HS-27A (cell line): Measurements from ENCODE around the gene ERP27.

ENCODE experiments used
- DNase-seq: peaks from one replicate; pipeline ENCODE4 v3.0.0-alpha.2; 2012; ENCODE audit warnings: low read depth, missing footprints

Gene ERP27

DNA sequence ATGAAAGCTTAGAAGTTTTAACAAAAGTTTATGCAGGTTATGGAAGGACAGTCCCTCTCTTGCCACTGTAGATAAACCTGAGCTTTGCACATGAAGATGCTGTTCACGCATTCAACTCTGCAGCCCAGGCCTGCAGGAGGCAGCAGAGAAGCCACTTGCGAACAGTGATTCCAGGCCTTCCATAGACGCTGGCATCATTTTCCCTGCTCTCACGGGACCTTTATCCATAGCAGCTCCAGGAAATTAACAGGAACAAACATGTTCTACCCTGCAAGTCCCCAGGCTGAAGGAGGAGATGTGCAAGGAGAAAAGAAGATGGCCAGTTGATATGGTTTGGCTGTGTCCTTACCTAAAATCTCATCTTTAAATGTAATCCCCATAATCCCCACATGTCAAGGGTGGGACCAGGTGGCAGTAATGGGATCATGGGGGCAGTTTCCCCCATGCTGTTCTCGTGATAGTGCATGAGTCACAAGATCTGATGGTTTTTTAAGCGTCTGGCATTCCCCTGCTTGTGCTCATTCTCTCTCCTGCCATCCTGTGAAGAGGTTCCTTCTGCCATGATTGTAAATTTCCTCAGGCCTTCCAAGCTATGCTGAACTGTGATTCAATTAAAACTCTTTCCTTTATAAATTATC is 2.0 kb downstream of the ERP27 start:
- DNase-seq: no peak

DNA sequence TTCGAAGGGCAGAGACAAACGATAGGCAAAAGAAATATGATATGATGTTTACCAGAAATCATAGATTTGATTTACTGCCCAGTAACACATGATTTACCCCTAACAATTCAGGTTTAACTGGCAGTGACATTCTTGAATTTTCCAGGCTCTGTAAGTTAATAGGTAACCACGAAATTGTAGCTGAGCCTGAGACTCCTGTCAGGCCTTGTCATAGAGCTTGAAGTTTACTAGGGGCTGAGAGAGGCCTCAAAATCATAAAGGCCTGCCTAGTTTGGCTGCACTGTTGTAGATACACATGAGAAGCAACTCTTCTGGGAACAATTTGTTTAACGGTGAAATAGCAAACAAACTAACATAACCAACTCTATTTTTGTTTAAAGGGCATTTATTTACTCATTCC is 3.3 kb downstream of the ERP27 start:
- no peak for DNase-seq

DNA sequence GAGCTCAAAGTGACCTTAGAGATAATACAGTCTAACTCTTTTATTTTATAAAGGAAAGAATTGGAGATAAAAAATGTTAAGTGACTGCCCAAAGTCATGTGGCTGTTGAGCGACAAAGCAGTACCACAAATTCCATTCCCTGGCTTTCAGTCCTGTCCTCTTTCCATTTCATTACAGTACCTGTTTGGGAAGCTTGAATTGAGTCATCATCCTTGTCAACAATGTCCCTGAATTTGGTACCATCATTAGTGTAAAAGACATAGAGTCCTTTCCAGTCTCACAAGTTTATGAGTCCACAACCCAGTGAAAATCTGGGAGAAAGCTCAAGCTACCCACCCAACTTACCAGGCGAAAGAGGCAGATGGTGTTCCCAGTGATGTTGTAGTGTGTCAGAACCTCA is 3.8 kb downstream of the ERP27 start:
- no peak for DNase-seq

DNA sequence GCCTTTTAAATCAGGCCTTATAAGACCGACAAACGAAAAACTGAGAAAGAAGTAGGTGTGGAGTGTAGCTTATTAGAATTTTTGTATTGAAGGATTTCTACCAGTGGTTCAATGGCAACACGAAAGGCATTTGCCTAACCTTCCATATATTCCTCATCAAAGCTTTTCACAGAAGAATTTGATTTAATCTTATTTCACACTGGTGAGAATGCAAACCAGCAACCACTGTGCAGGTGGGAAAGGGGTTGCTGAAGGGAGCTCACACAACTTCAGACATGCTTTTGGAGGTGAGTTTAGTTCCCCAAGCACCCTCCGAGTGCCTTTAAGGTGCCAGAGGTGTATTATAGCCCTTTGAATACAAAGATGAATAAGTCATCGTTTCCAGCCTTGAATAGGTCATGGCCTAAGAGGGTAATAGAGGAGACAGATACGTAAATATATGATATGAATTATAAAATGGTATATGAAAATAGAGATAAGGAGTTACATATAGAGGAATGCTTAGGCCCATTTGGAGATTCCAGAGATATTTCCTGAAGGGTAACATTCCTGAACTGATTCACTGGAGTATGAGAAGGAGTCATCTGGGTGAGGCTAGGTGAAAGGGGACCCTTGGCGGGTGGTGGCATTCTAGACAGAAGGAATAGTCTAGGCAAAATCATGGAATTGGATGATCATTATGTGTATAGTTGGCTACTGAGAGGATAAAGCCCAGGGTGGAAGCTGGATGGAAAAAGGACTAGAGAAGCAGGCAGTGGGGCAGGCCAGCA is 6.4 kb downstream of the ERP27 start:
- DNase-seq: no peak

DNA sequence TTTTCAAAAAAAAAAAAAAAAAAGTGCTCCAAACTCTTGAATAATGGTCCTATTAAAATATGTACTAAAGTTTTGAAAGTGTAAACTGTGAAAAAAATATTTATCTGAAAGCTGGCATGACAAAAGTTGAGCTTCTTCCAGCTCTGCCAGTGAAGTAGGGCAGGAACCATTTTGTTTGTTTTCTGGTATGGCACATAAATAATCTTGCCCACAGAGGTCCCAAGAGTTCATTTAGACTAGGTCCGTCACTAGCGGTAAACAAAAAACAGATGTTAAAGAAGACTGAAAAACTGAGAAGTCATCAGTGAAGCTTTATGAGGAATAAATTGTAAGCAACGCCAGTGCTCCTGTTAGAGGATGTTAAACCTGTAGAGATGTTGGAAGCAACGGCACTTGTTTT is 7.0 kb downstream of the ERP27 start:
- no peak for DNase-seq

DNA sequence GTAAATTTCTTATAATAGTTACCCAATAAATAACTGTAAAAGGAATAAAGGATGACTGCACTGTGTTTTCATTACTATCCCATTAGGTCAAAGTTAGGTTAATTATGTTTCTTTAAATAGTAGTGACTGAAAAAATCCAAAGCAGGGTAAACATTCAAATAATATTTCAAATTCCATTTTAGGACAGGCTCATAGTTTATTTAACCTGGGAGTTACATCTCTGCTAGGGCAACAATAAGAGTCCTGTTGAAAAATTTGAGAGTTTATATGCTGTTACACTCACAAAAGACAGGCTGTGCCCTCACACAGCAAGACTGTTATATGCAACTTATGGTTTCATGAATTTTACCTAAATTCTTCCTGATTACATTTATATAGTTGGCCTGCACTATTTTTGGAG is 8.0 kb downstream of the ERP27 start:
- DNase-seq: no peak

DNA sequence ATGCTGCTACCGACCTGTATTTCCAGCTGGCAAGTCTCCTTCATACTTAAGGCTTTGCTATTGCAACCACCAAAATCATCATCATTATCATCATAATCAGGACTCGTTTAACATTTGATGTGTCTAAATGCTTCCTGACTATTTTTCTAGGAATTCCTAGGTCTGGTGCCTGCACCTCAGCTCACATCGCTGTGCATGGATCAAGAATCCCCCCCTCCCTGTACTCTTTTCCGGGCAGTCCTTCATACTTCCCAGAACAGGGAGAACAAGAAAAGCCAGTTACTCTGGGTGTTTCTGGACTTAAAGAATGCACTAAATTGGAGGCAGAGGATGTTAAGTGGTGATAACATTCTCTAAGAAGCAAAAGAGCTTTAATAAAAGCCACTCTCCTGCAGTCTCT is 9.4 kb downstream of the ERP27 start:
- no peak for DNase-seq

DNA sequence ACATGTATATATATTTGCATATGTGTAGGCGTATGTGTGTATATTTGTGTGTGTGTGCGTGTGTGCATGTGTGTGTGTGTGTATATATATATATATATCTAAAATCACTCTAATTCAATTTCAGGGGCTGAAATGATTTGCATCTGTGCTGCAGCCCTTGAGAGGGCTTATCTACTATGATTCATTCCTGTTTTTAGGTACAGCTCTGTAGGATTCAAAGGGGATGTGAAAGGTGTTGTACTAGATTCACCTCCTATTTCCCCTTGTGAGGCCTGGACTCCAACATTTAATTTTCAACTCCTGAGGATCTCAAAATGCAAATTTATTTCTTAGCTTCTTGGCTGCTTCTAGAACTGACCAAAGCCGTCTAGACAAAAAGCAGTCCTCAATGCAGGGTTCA is 11.1 kb downstream of the ERP27 start:
- DNase-seq: no peak

DNA sequence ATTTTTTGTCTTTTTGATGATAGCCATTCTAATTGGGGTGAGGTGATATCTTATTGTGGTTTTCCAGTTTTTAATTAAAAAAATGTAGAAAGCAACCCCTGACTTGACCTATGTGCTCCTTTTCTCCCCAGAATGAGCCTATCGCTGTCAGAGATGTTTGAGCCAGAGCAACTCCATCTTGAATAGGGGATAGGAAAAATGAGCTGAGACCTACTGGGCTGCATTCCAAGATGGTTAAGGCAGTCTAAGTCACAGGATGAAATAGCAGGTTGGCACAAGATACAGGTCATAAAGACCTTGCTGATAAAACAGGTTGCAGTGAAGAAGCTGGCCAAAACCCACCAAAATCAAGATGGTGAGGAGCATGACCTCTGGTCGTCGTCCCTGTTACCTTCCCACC is 13.8 kb downstream of the ERP27 start:
- DNase-seq: no peak

DNA sequence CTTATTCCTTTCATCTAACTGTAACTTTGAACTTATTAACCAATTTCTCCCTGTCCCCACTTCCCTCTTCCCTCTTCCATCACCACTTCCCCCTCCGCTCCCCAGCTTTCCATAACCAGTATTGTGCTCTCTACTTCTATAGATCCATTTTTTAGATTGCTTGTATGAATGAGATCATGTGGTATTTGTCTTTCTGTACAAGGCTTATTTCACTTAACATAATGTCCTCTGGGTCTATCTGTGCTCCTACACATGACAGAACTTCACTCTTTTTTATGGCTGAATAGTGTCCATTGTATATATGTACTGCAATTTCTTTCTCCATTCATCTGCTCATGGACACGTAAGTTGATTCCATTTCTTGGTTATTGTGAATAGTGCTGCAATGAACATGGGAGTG is 14.4 kb downstream of the ERP27 start:
- DNase-seq: no peak

DNA sequence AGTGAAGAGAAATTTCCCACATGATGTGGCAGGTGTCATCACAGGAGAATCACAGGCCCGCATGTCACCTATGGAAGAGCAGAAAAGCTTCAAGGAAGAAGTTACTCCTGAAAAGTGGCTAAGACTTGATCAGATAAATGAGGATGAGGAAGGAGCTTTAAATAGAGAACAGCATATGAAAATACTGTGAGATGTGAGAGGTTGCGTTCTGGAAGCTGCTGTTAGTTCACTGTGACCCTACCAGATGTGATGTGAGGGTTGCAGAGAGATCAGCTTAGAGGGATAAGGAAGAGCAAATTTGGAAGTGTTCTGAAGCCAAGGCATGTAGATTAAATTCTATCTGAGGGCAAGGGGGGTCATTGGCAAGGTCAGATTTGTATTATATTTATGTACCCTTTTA is 17.1 kb downstream of the ERP27 start:
- no peak for DNase-seq

DNA sequence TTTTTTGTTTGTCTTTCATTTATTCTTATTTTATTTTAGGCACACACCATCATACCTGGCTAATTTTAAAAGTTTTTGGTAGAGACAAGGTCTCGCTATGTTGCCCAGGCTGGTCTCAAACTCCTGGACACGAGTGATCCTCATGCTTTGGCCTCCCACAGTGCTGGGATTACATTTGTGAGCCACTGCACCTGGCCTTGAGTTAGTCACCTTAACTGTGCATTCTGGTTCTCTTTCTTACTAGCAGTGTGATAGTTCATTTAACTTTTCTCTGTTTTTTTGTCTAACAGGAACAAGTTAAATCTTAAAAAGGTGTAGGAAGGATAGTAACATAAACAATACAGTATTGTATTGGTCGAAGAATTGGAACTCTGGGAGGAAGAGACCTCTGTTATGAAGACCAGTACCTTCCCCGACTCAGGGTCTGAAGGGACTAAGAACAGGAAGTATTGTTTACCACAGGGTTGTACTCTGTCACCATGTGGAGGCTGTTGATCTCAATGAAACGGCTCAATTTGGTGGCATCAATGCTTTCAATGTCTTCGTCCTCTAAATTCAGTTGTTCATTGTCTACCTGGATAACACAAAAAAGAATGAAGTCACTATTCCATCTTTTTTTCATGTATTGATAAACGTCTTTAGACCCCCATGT is 17.7 kb downstream of the ERP27 start:
- DNase-seq: no peak

DNA sequence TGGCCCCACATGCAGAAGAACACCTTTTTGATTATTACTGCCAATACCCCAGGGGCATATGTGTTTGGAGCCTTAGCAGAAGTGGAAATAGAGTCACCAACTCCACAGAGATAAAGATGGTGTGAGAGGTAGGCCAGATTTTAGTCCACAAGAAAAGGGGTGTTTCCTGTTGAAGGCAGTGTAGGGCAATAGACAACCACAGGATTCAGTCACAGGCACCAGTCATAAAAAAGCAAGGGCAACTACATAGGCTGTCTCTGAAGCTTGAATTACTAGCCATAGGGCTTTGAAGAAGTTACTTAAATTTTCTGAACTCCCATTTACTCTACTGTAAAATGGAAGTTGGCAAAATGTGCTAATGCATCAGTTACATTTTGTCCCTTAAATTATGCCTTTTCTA is 18.9 kb downstream of the ERP27 start:
- DNase-seq: no peak

DNA sequence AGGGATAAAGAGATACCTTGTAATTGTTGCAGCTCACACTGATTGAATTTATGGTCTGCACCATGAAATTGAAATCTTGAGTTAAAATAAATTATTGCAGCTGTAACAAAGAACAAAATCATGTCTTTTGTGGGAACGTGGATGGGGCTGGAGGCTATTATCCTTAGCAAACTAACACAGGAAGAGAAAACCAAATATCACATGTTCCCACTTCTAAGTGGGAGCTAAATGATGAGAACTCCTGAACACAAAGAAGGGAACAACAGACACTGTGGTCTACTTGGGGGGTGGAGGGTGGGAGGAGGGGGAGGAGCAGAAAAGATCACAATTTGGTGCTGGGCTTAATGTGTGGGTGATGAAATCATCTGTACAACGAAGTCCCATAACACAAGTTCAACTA is 22.6 kb downstream of the ERP27 start:
- no peak for DNase-seq

DNA sequence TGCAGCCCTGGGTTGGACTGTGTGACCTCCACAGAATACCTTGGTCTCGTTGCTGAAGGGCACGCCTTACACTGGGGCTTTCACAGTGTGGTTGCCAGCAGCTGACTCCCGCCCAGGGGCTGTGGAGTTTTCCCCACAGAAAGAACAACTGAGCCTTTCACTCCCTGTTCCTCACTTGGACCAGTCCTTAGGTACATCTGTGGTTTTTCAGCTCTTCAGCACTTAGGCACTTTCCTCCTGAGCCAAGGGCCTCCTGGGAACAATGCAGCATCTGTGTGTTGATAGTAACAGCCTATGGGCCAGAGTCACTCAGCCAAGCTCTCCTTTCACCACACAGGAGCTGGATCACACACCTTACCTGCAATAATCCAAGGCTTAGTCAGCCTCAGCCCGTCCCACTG is 25.0 kb downstream of the ERP27 start:
- DNase-seq: no peak

DNA sequence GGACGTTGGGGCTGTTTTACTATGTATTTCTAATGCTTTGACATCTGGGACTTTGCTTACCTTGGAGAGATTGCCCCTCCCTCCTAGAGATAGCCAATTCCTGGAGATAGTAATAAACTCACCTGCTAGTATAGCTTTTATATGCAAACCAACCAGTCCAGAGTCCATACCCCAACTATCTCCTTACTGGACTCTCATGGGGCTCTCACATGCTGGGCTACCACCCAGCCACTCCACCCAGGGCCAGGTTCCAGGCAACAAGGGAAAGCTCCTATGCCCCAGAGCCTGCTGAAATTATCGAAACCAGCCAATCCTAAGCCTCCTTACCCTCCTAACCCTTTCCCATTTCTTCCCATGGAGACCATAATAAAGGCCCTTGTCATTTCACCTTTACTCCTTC is 27.2 kb downstream of the ERP27 start:
- no peak for DNase-seq

DNA sequence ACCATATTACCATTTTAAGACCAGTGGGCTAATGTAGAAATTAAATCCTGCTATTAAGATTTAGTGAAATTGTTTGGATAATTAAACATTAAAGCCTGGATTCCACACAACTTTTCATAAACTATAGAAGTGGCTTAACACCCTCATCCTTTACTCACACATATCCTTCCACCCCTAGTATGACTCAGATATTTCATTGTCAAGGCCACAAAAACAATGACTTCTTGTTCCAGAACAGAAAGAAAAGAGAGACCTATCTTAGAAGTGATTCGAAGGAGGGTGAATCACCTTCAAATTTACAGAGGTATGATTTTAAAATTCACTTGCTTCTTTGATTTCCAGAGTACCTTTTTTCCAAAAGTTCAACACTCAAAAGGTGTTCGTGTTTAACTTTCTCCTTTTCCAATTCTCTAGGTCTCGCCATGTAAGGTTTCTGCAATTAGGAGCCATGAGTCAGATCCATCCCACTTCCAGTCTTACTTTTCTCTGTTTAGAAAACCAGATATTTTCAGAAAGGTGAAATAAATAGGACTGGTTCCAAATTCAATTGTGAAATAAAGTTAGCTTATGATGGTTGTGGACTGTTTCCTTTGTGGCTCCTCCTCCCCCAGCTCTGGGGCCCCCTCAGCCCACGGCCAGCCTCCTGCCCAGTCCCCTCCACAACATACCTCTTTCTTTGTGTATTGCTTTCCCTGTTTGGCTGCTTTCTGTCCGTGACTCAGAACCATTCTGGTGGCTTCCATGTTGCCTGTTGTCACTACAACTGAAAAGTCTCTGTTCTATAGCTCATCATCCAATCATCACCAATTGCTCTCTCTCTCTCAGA is 28.0 kb downstream of the ERP27 start:
- DNase-seq: no peak

DNA sequence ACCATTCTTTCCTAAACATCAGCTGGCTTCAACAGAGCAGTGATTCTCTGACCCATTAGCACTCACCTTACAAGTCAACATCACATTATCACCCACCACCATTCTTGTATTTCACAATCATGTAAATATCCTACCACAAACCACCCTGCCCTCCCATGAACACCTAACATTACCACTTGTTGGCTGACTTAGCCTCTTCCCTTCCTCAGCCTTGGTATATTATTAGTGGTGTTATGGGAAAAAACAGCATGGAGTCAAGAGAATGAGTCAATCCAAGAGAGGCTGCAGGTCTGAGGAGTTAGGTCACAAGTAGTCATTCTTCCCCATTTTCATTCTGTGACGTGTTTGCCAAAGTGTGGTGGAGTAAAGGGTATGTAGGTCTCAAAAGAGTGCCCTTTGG is 30.4 kb downstream of the ERP27 start:
- DNase-seq: no peak

DNA sequence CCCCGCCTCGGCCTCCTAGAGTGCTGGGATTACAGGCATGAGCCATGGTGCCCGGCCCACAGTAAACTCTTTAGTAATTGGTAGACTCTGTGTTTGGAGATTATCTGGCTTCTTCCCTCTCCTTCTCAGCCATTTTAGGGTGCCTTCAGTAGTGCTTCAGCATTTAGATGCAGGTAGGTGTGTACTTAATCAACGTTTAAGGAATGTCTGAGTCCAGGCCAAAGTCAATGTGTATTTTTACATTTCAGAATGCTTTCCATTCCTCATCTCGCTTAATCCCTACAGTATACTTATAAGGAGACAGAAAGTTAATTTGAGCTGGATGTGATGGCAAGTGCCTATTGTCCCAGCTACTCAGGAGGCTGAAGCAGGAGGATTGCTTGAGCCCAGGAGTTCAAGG is 32.2 kb downstream of the ERP27 start:
- no peak for DNase-seq

DNA sequence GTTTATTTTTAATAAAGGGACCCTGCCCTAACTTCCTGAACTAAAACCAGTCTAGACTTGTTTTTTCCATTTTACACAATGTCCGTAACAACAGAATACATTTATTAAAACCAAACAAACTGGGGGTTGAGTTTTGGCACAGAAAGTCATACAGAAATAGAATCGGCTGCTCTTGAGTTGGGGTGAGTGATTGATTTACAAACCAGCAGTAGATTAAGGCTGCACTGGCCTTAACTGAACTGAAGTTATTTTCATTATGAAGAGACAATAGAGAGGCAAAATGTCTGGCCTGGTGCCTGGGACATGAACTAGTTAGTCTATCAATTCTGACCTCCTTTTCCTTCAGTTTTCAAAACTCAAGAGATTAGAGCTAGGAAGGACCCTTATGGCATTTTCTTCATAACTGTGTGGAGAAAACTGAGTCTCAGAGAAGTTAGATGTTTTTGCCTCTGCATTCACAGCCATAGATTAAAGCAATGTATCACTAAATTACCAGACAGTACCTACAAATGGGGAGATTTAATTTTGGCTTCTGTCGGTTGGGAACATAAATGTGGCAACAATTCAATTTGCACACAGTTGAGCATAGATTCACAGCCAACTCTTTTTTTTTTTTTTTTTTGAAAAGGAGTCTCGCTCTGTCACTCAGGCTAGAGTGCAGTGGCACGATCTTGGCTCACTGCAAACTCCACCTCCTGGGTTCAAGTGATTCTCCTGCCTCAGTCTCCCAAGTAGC is 32.9 kb downstream of the ERP27 start:
- no peak for DNase-seq

DNA sequence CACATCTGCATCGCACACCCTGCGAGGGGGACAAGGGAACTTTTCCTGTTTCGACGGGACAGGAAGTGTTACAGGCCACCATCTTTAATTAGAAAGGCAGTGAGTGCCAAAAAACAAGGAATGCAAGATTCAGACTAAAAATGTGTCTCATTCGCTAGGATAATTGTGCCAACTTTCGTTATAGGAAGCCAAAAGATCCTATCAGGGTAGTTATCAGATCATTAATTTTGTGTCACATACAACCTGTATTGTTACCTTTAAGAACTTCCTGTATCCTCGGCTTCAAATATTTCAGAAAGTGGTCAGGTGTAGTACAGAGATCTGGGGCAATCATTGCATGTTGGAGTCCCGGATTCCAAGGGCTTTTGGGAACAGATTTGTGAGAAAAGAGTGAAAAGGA is 33.5 kb downstream of the ERP27 start:
- no peak for DNase-seq
